ENCODE data around the gene TRIM28. TPM values are rescaled to one million over a fixed set of nuclear protein-coding genes. Genes with fewer than 3 reads are reported as not detected.

Gene TRIM28
- total RNA-seq, 1 donor, result 295 TPM

GRCh38 chr19:58509731-58510083, 34.2 kb upstream of the TRIM28 start:
- H3K4me3 ChIP-seq (ENCODE audit: low read depth, low read length), result no peak overlapping the region
- TF ChIP-seq CTCF (IDR thresholded peaks at IDR 0.05; ENCODE audit: insufficient read depth, low read depth, low read length), result no peak
- DNase-seq (ENCODE audit: low read depth), result no peak

- no peak for DNase-seq (ENCODE audit: low read depth)
These were observed 33.6 kb upstream of the TRIM28 start for GRCh38 chr19:58510084-58510862.

GRCh38 chr19:58511353-58512208, 32.3 kb upstream of the TRIM28 start, which contains the start of gene SLC27A5:
SLC27A5 (minus strand) TSS chr19:58511992; CDS start chr19:58511955, 37 bp downstream.
- TF ChIP-seq CTCF (IDR thresholded peaks at IDR 0.05; ENCODE audit: insufficient read depth, low read depth, low read length), result no peak
- no peak within 1 kb of the TSS for H3K4me3 ChIP-seq (ENCODE audit: low read depth, low read length)
- DNase-seq (ENCODE audit: low read depth), result no peak

More at GRCh38 chr19:58510084-58510862, 33.6 kb upstream of the TRIM28 start:
- no peak for TF ChIP-seq CTCF (IDR thresholded peaks at IDR 0.05; ENCODE audit: insufficient read depth, low read depth, low read length)
- no peak overlapping the region for H3K4me3 ChIP-seq (ENCODE audit: low read depth, low read length)

GRCh38 chr19:58513213-58513693, 30.6 kb upstream of the TRIM28 start:
- no peak for DNase-seq (ENCODE audit: low read depth)
- no peak overlapping the region for H3K4me3 ChIP-seq (ENCODE audit: low read depth, low read length)
- no peak for TF ChIP-seq CTCF (IDR thresholded peaks at IDR 0.05; ENCODE audit: insufficient read depth, low read depth, low read length)

GRCh38 chr19:58513694-58514563, 29.9 kb upstream of the TRIM28 start:
- peak; percentile 83 for DNase-seq (ENCODE audit: low read depth)
- TF ChIP-seq CTCF (IDR thresholded peaks at IDR 0.05; ENCODE audit: insufficient read depth, low read depth, low read length), result peak; percentile 68
- peak overlapping the region; percentile 50 for H3K4me3 ChIP-seq (ENCODE audit: low read depth, low read length)

GRCh38 chr19:58514564-58515022, 29.3 kb upstream of the TRIM28 start:
- DNase-seq (ENCODE audit: low read depth), result no peak
- H3K4me3 ChIP-seq (ENCODE audit: low read depth, low read length), result peak overlapping the region; percentile 50
- TF ChIP-seq CTCF (IDR thresholded peaks at IDR 0.05; ENCODE audit: insufficient read depth, low read depth, low read length), result no peak
